ENCODE results near the gene OSBPL8.
"Not testable (repeated sequence)": the region's sequence is repeated elsewhere in the genome, so short reads cannot be mapped to it uniquely, and the experiment has no call there.

The OSBPL8 gene

DNA sequence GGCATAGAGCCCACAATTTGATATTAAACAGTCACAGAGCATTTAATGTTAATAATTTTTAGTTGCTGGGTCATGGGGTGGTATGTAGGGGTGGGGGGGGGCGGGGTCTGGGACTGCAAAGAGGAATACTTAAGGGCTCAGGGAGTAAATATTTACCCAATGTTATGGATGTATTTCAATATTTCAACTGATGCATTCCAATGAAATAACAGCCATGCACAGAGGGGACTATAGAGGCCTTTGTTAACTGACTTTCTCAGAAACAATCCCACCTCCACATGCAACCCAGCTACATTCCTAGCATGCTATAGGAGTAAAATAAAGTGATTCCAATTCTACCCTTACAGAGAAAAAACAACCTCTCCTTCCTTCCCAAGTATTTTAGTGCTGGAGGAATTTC, 203.5 kb downstream of the OSBPL8 start:
- DNase-seq (ENCODE audit: low spot score): no peak

- DNase-seq (ENCODE audit: low spot score): peak; percentile 92
Measured at GRCh38 chr12:76348079-76348901, 211.3 kb downstream of the OSBPL8 start, which contains the start of gene BBS10. TSS of gene BBS10 (minus strand) at chr12:76348415. CDS start at chr12:76348358, 57 bp downstream.

DNA sequence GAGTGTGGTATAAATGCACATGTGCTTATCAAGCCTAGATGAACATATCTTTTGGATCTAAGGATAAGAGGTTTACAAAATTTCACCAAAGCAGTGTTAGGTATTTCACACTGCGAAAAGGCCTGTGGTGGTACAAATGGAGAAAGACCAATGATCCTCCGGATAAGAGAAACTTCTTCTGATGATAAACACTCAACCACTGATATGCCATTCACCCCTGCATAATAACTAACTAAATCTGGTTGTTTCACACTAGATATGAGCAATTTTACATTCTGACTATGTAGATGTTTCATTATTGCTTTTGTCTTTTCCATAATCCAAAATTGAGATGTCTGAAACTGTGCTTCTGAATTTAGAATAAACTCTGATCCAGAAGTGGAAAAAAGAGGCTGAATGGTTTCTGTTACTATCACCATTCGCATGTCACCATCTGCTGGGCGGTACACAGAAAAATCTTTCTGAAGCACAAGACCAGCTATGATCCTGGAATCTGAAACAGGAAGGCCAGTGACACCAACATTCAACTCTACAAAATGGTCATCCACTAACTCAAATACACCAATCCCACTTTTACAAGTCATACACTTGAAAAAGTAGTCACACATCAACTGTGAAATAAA, 212.7 kb downstream of the OSBPL8 start:
- no peak for DNase-seq (ENCODE audit: low spot score)

DNA sequence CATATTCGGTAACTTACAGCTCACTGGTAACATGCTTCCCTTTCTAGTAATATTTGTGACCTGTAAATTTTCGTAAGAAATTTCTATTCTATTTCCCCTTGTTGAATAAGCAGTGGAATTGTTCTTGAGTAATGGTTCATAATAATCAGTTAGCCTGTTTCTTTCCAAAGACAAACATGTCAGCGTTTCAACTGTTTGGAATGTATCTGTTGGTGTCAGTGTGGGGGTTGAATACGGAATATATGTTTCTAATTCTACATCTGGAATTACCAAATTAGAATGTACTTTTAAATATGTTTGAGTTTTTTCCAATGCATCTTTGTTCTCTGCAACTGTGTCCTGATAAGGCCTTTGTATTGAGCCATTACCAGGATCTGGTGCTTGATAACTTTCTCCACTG, 213.3 kb downstream of the OSBPL8 start:
- DNase-seq (ENCODE audit: low spot score): no peak

DNA sequence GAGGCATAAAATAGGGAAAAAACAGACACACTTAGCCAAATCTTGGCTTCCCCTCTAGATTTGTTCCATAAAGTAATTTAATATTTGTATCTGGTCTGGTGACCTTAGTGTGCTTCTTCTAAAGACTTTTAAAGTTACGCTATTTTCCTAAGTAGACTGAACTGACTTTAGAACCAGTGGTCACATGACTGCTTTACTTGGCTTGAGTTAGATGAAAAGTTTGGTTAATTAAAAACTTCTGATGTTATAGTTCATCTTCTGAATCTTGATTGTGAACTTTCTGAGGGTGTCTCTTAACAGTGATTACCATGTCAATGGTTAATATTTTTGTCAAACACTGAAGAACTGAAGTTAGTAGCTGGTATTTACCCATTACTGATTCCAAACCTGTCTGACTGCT, 214.0 kb downstream of the OSBPL8 start:
- no peak for DNase-seq (ENCODE audit: low spot score)

- no peak for DNase-seq (ENCODE audit: low spot score)
Measured at GRCh38 chr12:76341436-76342030, 218.0 kb downstream of the OSBPL8 start.

DNA sequence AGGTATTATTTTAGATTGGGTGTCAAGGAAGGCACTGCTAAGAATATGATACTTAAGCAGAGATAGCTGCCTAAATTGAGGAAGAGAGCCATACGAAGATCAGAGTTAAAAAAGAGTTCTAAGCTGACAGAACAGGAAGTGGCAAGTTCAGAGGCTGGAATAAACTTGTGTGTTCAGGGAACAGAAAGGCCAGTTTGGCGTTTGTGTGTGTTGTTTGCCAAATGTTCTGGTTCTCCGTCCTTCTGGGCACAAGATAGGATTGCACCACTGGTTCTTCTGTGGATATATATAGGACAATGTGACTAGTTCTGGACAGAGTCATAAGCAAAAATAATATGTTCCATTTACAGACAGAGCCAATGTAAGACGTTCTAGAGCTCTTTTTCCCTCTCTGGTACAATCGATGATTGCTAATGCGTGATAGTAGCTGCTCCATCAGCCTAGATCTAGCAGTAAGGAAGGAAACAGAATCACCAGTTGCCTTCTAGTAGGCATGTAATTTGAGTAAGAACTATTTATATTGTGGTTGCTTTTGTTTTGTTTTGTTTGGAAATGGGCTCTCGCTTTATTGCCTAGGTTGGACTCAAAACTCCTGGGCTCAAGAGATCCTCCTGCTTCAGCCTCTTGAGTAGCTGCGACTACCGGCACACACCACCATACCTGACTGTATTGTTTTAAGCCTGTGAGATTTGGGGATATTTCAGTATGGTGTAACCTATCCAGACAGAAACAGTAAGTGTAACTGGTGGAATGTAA, 218.7 kb downstream of the OSBPL8 start:
- DNase-seq (ENCODE audit: low spot score): no peak

DNA sequence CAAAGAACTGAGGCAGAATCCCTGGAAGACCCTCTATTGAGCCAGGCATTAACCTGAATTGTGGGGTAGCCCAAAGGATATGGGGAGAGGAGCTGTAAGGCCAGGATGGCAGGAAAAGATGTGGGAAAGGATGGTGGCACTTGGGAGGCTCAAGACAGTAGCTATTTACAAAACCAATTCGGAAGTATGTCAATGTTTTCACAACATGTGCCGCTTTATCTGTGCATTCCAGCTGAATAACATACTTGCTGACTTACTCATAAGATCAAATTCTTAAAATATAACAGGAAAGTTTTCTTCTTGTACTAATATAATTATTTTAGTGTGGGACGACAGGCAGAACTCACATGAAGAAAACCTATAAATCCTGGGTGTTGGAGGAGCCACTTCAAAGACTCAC, 222.0 kb downstream of the OSBPL8 start:
- DNase-seq (ENCODE audit: low spot score): no peak

GRCh38 chr12:76332606-76333005, 227.0 kb downstream of the OSBPL8 start:
- no peak for DNase-seq (ENCODE audit: low spot score)

DNA sequence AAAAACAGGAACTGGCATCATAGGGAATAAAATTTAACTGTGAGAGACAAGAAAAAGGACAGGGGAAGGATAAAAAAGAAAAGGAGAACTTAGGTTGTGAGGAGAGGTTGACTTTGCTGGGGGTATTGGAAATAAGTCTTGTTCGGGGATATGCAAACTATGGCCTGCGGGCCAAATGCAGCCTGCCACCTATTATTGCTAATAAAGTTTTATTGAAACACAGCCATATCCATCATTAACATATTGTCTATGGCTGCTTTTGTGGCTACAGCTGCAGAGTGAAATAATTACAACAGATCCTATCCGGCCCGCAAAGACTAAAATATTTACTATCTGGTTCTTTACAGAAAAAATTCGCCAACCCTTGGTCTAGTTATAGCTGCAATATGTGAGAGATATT, 230.0 kb downstream of the OSBPL8 start:
- no peak for DNase-seq (ENCODE audit: low spot score)

GRCh38 chr12:76329159-76329558, 230.4 kb downstream of the OSBPL8 start:
- no peak for DNase-seq (ENCODE audit: low spot score)

GRCh38 chr12:76319595-76320319, 239.8 kb downstream of the OSBPL8 start:
- not testable (repeated sequence) for DNase-seq (ENCODE audit: low spot score)

DNA sequence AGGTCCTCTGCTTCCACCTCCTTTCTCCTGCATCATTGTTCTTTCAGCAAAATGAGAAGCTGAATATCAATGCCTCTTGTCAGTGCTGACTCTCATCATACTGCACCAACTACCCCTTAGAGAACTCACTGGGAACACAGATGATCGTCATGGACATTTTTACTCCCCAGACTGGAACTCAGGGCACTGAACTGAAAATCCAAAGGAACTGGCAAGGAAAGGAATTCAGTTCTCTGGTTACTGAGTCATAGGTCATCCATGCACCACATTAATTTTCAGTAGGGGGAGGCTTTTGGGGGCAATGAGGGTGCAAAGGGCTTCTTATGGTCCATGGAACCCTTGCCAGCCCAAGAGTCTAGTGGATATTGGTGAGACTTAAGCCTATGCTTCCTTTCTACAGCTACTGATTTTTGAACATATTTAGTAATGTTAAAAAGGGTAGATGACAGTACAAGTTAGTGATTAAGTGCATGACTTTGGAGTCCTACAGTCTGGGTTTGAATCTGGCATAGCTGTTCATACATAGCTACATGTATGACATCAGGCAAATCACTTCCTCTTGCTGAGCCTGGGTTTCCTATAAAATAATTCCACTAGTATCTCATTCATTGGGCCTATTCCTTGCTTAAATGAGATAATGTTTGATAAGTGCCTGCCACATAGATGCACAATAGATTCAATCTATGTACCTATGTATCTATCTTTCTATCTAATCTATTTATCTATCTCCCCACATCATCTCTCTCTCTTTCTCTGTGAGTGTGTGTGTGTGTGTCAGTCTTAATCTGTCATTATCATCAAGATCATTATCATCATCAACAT, 240.6 kb downstream of the OSBPL8 start:
- DNase-seq (ENCODE audit: low spot score): no peak

- DNase-seq (ENCODE audit: low spot score): no peak
Measured at GRCh38 chr12:76317976-76318375, 241.6 kb downstream of the OSBPL8 start.

GRCh38 chr12:76316468-76316867, 243.1 kb downstream of the OSBPL8 start:
- no peak for DNase-seq (ENCODE audit: low spot score)

DNA sequence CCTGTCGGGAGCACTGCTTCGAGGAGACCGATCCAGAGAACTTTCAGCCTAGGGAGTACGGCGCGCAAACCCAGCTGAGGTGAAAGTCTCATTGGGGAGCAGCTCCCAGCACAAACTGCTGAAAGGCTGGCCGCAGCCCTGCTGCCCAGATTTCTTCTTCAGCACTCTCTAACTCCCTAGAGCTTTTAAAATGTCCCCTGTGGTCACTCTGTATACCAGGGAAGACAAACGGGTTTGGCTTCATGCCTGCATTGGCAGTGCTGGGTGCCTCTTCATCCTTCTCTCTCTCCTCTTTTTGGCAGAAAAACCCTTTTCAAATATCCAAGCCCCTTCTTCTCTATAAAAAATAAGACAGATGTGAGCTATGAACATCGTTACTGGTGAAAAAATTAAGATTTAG, 246.3 kb downstream of the OSBPL8 start:
- DNase-seq (ENCODE audit: low spot score): no peak

- no peak for DNase-seq (ENCODE audit: low spot score)
Measured at GRCh38 chr12:76312315-76312714, 247.3 kb downstream of the OSBPL8 start.

DNA sequence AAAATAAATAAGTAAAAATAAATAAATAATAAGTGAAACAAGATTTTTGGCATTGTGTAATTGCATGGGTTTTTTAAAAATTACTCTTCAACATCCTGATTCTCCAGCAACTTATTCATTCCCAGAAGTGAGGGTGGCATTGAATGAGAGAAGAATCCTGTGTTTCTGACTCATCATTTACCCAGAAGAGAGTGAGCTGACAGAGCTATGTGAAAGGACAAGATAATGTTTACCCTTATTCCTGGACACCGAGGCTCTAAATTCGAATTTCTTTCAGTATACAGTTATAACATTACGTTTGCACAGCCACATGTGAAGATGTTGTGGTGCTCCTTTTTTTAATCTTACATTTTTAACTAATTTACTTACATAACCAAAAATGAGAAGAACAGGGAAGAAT, 247.8 kb downstream of the OSBPL8 start:
- no peak for DNase-seq (ENCODE audit: low spot score)

DNA sequence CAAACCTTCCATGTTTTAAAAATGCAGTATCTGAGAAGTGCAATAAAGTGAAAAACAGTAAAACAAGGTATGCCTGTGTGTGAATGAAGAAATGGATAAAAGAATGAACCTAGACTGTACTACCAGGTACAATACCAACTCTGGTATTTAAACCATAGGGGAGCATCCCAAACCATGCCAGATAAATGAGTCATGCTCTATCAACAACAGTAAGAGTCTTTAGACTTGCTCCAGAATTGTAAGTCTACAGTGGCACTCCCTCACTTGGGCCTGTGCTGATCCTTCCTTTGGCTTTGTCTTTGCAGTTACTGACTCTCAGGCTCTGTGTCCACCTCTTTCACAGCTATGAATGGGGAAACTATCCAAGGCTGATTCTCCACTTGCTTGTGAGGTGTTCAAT, 249.5 kb downstream of the OSBPL8 start:
- no peak for DNase-seq (ENCODE audit: low spot score)

- no peak for DNase-seq (ENCODE audit: low spot score)
Measured at GRCh38 chr12:76308866-76309265, 250.7 kb downstream of the OSBPL8 start.

GRCh38 chr12:76307083-76307482, 252.5 kb downstream of the OSBPL8 start:
- DNase-seq (ENCODE audit: low spot score): no peak

All from germinal center (tissue), 1 donor.